Measurements from ENCODE around the gene ANKS6. TPM values are rescaled to one million over a fixed set of nuclear protein-coding genes. Genes with fewer than 3 reads are reported as not detected.
A peak's percentile ranks its signal among the peaks of the same experiment; 100 is the strongest.

The ANKS6 gene
- total and polyA plus RNA-seq, 9 of the 15 experiments (the other 6 are each of a cell fraction or from before 2014, with no cell fraction given): 9.9 to 74.5 (median 36.9) TPM

DNA sequence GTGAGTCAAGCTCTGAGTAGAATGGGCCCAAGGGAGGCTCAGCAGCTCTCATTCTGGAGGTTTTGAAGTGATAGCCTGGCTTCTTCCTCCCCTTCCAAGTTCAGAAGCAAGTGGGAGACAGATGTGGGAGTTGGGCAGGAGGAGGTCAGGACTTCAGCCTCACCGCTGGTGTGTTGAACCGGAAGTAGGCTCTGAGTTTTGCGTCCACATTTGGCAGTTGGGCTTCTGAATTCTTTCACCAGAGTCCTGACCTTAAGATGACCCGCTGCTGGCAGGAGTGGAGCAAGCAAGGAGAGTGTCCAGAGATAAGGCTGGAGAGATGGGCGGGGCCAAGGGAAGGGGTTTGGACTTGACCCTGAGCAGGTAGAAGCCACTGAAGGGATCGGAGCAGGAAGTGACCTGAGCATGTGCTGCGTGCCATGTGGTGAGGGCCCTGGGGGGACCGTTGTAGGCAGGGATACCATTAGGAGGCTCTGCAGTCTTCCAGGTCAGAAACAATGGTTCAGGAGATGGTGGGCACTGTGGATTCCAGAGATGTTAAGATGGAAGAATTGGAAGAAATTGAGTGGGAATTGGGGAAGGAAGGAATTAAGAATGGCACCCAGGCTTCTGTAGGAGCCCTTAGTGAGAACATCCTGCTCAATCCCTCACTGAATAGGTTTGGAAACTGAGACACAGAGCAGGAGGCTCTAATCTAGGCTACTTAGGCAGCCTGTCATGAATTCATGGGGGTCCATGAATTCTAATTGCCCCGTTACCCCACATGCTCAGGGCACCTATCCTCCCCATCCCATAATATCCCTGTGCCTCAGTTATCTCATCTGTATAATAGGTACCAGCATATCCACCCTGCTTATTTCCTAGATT, 37.0 kb upstream of the ANKS6 start (continued):
- peak in 1 of 2 experiments; percentile 98; a peak in 2 of 4 replicates for TF ChIP-seq SRF (CRISPR knock-in tag; IDR thresholded peaks at IDR 0.05)
- TF ChIP-seq, protein P1, sequence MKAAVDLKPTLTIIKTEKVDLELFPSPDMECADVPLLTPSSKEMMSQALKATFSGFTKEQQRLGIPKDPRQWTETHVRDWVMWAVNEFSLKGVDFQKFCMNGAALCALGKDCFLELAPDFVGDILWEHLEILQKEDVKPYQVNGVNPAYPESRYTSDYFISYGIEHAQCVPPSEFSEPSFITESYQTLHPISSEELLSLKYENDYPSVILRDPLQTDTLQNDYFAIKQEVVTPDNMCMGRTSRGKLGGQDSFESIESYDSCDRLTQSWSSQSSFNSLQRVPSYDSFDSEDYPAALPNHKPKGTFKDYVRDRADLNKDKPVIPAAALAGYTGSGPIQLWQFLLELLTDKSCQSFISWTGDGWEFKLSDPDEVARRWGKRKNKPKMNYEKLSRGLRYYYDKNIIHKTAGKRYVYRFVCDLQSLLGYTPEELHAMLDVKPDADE (conservative IDR thresholded peaks at IDR 0.05; ENCODE audit: control insufficient read depth, low read depth, low read length): no peak; the same call in 1 of the 2 replicates
- peak; percentile 51; the same call in 1 of the 2 replicates for TF ChIP-seq RFX7 (CRISPR knock-in tag; IDR thresholded peaks at IDR 0.05)
- TF ChIP-seq POLR3A (IDR thresholded peaks at IDR 0.05; ENCODE audit: borderline replicate concordance, extremely low read depth, insufficient read depth, insufficient read length): no peak
- TF ChIP-seq RBM34 (IDR thresholded peaks at IDR 0.05; ENCODE audit: borderline replicate concordance, insufficient read depth, low read length): no peak
- TF ChIP-seq ASH1L (IDR thresholded peaks at IDR 0.05; ENCODE audit: borderline replicate concordance, low read depth, partially characterized antibody): peak; percentile 62
- TF ChIP-seq ETV1 (tag; conservative IDR thresholded peaks at IDR 0.05; ENCODE audit: low read depth): peak; percentile 94
- TF ChIP-seq ARHGAP35 (IDR thresholded peaks at IDR 0.05; ENCODE audit: partially characterized antibody): no peak
- TF ChIP-seq, protein P2, sequence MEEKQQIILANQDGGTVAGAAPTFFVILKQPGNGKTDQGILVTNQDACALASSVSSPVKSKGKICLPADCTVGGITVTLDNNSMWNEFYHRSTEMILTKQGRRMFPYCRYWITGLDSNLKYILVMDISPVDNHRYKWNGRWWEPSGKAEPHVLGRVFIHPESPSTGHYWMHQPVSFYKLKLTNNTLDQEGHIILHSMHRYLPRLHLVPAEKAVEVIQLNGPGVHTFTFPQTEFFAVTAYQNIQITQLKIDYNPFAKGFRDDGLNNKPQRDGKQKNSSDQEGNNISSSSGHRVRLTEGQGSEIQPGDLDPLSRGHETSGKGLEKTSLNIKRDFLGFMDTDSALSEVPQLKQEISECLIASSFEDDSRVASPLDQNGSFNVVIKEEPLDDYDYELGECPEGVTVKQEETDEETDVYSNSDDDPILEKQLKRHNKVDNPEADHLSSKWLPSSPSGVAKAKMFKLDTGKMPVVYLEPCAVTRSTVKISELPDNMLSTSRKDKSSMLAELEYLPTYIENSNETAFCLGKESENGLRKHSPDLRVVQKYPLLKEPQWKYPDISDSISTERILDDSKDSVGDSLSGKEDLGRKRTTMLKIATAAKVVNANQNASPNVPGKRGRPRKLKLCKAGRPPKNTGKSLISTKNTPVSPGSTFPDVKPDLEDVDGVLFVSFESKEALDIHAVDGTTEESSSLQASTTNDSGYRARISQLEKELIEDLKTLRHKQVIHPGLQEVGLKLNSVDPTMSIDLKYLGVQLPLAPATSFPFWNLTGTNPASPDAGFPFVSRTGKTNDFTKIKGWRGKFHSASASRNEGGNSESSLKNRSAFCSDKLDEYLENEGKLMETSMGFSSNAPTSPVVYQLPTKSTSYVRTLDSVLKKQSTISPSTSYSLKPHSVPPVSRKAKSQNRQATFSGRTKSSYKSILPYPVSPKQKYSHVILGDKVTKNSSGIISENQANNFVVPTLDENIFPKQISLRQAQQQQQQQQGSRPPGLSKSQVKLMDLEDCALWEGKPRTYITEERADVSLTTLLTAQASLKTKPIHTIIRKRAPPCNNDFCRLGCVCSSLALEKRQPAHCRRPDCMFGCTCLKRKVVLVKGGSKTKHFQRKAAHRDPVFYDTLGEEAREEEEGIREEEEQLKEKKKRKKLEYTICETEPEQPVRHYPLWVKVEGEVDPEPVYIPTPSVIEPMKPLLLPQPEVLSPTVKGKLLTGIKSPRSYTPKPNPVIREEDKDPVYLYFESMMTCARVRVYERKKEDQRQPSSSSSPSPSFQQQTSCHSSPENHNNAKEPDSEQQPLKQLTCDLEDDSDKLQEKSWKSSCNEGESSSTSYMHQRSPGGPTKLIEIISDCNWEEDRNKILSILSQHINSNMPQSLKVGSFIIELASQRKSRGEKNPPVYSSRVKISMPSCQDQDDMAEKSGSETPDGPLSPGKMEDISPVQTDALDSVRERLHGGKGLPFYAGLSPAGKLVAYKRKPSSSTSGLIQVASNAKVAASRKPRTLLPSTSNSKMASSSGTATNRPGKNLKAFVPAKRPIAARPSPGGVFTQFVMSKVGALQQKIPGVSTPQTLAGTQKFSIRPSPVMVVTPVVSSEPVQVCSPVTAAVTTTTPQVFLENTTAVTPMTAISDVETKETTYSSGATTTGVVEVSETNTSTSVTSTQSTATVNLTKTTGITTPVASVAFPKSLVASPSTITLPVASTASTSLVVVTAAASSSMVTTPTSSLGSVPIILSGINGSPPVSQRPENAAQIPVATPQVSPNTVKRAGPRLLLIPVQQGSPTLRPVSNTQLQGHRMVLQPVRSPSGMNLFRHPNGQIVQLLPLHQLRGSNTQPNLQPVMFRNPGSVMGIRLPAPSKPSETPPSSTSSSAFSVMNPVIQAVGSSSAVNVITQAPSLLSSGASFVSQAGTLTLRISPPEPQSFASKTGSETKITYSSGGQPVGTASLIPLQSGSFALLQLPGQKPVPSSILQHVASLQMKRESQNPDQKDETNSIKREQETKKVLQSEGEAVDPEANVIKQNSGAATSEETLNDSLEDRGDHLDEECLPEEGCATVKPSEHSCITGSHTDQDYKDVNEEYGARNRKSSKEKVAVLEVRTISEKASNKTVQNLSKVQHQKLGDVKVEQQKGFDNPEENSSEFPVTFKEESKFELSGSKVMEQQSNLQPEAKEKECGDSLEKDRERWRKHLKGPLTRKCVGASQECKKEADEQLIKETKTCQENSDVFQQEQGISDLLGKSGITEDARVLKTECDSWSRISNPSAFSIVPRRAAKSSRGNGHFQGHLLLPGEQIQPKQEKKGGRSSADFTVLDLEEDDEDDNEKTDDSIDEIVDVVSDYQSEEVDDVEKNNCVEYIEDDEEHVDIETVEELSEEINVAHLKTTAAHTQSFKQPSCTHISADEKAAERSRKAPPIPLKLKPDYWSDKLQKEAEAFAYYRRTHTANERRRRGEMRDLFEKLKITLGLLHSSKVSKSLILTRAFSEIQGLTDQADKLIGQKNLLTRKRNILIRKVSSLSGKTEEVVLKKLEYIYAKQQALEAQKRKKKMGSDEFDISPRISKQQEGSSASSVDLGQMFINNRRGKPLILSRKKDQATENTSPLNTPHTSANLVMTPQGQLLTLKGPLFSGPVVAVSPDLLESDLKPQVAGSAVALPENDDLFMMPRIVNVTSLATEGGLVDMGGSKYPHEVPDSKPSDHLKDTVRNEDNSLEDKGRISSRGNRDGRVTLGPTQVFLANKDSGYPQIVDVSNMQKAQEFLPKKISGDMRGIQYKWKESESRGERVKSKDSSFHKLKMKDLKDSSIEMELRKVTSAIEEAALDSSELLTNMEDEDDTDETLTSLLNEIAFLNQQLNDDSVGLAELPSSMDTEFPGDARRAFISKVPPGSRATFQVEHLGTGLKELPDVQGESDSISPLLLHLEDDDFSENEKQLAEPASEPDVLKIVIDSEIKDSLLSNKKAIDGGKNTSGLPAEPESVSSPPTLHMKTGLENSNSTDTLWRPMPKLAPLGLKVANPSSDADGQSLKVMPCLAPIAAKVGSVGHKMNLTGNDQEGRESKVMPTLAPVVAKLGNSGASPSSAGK (IDR thresholded peaks at IDR 0.05): peak; percentile 96

Data from K562 (cell line).